ENCODE data around the gene CTXND2.
"Not testable (repeated sequence)": the region's sequence is repeated elsewhere in the genome, so short reads cannot be mapped to it uniquely, and the experiment has no call there.

CTXND2 gene

GRCh38 chr1:150887018-150887417 is at the start of gene CTXND2:
Gene CTXND2, plus strand, starts transcription at chr1:150887136. Its CDS starts 25,179 bp downstream, at chr1:150912315.
- DNase-seq, result no peak

DNA sequence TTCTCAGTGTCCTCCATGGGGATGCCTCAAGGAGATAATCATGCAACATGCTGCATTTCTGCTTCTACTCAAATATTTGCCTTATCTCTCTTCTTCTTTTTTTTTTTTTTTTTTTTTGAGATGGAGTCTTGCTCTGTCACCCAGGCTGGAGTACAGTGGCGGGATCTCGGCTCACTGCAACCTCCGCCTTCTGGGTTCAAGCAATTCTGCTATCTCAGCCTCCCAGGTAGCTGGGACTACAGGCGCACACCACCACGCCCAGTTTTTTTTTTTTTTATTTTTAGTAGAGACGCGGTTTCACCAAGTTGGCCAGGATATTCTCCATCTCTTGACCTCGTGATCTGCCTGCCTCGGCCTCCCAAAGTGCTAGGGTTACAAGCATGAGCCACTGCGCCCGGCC is 46.1 kb upstream of the CTXND2 start:
- DNase-seq, result not testable (repeated sequence)

DNA sequence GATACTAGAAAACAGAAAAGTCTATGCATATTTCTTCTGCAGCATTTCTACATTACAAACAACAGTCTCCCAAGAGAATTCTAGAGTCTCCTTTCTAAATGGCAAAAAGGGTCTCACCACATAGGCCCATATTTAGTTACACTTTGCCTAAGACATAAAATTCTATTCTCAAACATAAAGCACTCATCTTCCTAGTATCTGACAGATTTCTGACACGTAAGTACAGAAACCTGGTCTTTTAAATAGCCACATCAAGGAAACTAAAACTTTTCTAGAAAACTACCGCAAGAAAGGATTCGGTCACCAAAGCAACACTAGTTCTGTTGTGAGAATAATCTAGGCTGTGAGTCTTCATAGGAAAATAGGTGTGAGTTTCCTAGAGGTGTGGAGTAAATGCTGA is 45.3 kb upstream of the CTXND2 start:
- no peak for DNase-seq

DNA sequence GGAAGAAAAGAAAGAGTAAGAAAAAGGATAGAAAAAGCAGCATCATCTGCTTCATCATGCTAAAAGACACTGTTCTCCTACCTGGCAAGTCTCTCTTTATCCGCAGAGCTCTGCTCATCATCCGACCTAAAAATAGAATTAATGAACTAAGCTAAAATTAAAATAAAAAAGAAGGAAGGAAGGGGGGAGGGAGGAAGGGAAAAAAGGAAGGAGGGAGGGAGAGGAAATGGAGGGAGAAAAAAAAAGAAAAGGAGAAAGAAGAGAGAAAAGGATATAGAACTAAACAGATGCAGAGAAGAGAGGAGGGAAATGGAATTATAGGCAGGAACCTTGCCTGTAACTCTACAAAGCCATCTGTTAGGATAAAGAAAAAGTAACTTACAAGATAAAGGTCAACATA is 44.6 kb upstream of the CTXND2 start:
- DNase-seq, result no peak

- DNase-seq, result no peak
Measured at GRCh38 chr1:150842964-150843363, 44.0 kb upstream of the CTXND2 start.

DNA sequence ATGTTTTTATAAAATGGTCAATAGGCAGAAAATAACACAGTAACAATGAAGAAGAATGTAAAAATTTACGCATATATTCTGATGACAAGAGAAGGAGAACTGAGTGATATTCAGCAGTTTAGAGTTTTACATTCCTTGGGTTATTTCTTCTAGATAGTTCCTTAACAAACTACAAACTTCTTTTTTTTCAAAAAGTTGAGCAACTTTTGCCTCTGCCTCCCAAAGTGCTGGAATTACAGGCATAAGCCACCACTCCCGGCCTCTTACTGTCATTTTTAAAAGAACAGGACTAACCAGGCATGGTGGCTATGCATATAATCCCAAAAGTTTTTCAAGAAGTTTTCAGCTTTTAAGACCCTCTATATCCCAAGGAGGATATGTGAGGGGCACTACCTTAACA is 43.5 kb upstream of the CTXND2 start:
- DNase-seq, result no peak

DNA sequence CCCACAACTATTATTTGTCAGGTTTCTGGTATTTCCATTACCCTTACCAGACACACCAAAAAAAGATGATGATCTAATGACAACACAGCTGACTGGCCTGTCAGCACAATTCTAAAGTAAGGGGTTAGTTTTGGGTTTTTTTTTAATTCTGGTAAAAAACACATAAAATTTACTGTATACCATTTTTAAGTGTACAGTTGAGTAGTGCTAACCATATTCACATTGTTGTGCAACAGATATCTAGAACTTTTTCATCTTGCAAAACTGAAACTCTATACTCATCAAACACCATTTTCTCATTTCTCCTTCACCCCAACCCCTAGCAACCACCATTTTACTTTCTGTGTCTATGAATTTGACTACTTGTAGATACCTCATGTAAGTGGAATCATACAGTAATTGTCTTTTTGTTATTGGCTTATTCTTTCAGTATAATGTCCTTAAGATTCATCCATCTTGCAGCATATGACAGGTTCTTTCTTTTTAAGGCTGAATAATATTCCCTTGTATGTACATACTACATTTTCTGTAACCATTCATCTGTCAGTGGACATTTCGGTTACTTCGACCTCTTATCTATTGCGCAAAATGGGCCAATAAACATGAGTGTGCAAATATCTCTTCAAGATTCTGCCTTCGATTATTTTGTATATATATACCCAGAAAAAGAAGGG is 40.3 kb upstream of the CTXND2 start:
- DNase-seq, result no peak

DNA sequence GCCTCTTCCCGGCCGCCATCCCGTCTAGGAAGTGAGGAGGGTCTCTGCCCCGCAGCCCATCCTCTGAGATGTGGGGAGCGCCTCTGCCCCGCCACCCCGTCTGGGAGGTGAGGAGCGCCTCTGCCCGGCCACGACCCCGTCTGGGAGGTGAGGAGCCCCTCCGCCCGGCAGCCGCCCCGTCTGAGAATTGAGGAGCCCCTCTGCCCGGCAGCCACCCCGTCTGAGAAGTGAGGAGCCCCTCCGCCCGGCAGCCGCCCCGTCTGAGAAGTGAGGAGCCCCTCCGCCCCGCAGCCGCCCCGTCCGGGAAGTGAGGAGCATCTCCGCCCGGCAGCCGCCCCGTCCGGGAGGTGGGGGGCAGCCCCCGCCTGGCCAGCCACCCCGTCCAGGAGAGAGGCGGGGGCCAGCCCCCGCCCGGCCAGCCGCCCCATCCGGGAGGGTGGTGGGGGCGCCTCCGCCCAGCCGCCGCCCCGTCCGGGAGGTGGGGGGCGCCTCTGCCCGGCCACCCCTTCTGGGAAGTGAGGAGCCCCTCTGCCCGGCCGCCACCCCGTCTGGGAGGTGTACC is 36.1 kb upstream of the CTXND2 start:
- DNase-seq, result not testable (repeated sequence)

- not testable (repeated sequence) for DNase-seq
Measured at GRCh38 chr1:150852734-150853133, 34.2 kb upstream of the CTXND2 start.

- DNase-seq, result no peak
Measured at GRCh38 chr1:150863724-150864123, 23.2 kb upstream of the CTXND2 start.

GRCh38 chr1:150864200-150864599 is 22.7 kb upstream of the CTXND2 start:
- not testable (repeated sequence) for DNase-seq

DNA sequence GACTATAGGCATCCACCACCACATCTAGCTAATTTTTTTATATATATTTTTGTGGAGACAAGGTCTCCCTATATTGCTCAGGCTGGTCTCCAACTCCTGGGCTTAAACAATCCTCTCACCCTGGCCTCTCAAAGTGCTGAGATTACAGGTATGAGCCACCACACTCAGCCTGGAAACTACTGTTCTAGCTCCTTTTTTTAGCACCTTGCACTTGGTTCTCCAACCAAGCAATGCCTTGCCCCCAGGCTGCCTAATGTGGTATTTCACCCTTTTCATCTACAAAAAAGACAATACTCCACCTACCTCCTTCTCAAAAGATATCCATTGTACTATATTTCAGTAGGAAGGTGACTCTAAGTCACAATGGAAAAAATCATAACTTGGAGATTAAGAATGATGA is 17.3 kb upstream of the CTXND2 start:
- no peak for DNase-seq

- DNase-seq, result no peak
Measured at GRCh38 chr1:150872572-150872971, 14.4 kb upstream of the CTXND2 start.

DNA sequence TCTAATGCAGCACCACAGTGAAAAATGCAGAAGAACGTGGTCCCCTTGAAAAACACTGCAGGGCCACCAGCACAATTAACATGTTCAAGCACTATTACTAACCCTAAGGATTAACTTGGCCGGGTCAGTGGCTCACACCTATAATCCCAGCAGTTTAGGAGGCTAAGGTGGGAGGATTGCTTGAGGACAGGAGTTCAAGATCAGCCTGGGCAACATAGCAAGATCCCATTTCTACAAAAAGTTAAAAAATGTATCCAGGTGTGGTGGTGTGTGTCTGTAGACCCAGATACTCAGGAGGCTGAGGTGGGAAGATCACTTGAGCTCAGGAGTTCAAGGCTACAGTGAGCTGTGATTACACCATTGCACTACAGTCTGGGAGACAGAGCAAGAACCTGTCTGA is 13.4 kb upstream of the CTXND2 start:
- DNase-seq, result no peak

DNA sequence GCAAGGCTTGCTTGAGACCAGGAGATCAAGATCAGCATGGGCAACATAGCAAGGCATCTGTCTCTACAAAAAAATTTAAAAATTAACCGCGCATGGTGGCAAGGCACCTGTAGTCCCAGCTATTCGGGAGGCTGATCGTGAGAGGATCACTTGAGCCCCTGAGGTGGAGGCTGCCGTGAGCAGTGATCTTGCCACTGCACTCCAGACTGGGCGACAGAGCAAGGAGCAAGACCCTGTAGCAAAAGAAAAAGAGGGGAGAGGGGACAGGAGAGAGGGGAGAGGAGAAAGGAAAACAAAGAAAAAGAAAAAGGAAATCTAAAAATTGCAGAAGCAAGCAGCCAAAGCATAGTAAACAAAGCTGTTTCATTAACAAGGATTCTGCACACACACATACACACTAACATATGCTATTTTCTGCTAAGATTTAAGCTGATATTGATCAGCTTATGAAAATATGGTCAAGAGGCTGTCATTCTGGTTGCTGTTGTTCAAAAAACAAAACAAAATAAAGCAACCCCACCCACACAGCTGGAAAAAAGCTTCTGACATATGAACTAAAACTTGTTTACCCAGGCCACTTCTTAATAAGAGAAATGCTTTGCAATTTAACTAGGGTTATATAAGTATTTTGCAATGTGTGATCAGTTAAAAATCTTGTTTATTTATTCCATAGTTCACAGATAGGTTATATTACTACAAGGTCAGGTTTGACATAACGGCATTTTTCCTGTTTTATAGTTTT is 12.3 kb upstream of the CTXND2 start:
- no peak for DNase-seq

GRCh38 chr1:150875197-150876118 is 11.5 kb upstream of the CTXND2 start:
- peak; percentile 14 for DNase-seq

DNA sequence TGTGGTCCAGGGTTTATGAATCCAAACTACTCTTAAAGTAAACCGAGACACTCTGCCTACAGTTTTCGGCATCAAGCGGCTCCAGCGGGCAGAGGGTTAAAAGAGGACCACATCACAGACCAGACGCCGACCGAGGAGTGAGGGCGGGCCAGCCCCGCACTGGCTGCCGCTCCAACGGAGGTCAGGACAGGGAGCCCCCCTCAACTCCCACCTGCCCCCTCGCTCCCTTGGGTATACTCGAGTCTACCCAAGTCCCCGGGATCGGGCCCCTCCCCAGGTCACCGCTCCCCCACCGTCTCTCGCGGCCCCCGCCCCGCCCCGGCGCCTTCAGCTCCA is 10.8 kb upstream of the CTXND2 start:
- DNase-seq, result peak; percentile 36

GRCh38 chr1:150878931-150879330 is 8.0 kb upstream of the CTXND2 start:
- not testable (repeated sequence) for DNase-seq

DNA sequence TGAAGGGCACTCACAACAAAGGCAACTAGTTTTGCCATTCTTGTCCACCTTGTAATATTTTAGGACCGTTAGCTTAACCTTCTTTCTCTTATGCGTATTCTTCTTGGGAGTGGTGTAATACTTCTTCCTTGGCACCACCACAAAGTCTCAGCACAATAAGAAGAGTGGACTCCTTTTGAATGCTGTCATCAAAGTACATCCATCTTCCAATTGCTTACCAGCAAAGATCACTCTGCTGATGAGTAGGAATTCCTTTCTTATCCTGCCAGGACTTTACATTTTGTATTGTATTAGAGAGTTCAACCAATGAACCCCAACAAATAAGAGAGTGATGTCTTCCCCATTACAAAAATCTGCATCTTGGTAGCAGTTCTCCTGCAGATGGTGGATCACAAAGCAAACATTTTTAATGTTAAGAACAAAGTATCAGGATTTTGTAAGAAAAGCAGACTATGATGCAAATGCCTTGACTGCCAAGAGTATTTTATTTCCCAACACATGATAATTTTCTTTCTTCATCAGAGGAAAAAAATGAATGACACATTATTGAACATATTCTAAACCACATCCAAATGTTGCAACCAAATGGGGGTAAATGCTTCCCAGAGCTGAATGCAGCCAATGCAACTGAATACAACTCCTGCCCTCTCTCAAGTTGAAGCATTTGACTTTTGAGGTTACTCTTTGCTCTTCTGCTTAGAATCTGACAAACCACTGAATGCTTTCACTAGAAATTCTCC is 5.4 kb upstream of the CTXND2 start:
- no peak for DNase-seq

DNA sequence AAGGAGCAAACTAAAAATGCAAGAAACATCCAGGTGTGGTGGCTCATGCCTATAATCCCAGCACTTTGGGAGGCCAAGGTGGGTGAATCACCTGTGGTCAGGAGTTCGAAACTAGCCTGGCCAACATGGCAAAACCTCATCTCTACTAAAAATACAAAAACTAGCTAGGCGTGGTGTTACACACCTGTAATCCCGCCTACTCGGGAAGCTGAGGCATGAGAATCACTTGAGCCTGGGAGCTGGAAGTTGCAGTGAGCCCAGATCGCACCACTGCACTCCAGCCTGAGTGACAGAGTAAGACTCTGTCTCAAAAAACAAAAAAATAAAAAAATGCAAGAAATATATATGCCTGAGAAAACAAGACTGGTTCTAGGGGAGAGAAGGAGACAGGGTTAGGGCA is 3.8 kb upstream of the CTXND2 start:
- not testable (repeated sequence) for DNase-seq

DNA sequence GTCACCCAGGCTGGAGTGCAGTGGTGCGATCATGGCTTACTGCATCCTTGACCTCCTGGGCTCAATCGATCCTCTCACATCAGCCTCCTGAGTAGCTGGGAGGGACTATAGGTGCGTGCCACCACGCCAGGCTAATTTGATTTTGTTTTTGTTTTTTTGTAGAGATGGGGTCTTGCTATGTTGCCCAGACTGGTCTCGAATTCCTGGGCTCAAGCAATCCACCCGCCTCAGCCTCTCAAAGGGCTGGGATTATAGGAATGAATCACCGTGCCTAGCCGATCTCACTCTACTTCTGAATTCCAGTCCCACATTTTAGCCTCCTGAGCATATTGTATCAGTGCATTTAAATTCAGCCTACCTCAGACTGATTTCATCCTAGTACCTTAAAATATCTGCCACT is 1.8 kb downstream of the CTXND2 start:
- no peak for DNase-seq

DNA sequence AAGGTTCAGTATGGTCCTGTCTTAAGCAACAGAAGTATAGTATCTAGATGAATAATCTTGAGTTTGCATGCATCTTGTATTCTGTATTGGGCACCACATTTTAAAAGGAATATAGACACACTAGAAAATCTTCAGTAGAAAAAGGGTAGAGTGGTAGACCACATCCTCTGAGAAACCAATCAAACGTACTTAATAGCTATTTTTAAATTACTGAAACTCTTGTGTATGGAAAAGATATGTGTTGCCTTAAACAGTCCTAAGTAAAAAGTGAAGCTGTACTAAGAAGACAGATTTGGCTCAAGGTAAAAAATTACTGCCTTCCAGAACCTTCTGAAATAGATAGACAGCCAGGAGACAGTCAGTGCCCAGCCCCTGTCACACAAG is 3.1 kb downstream of the CTXND2 start:
- DNase-seq, result no peak
